MCF 10A (cell line): ENCODE data around the gene DCHS2. TPM values are rescaled to one million over a fixed set of nuclear protein-coding genes. Genes with fewer than 3 reads are reported as not detected.

Experiments used
- BruUV-seq: library from RNA; stranded (reverse); fragments of 400-500 nt; replicated peaks from 2 replicates; lab custom pipeline; 2021; lab: Mats Ljungman, UMichigan
- CTCF ChIA-PET: fragments of 300-600 bp; sonication (Branson Sonifier 250); formaldehyde crosslinking; extraction: SDS; loops from one replicate; lab custom pipeline; 2021; ENCODE audit warnings: antibody characterized with exemption, inconsistent platforms; lab: Yijun Ruan, JAX
- POLR2A ChIA-PET: fragments of 300-600, 350-650 bp; sonication (Branson Sonifier 250); formaldehyde crosslinking; extraction: SDS; loops from one replicate; lab custom pipeline; 2020; ENCODE audit warnings: antibody characterized with exemption, inconsistent platforms; lab: Yijun Ruan, JAX
- DNase-seq: peaks from one replicate; pipeline ENCODE4 v3.0.0-alpha.2; 2018; ENCODE audit not compliant: unreplicated experiment
- H3K27ac Mint-ChIP-seq: one replicate; pipeline ENCODE4 v1.8.0; 2022; ENCODE audit warnings: mild to moderate bottlenecking, low read depth, mixed read lengths; ENCODE audit not compliant: unreplicated experiment
- H3K27me3 Mint-ChIP-seq: one replicate; pipeline ENCODE4 v1.8.0; 2022; ENCODE audit warnings: mixed read lengths; ENCODE audit not compliant: insufficient read depth, unreplicated experiment
- H3K36me3 Mint-ChIP-seq: one replicate; pipeline ENCODE4 v1.8.0; 2022; ENCODE audit warnings: mild to moderate bottlenecking, moderate library complexity, mixed read lengths; ENCODE audit not compliant: insufficient read depth, unreplicated experiment
- H3K4me1 Mint-ChIP-seq: one replicate; pipeline ENCODE4 v1.8.0; 2022; ENCODE audit warnings: mixed read lengths; ENCODE audit not compliant: insufficient read depth, unreplicated experiment
- H3K4me3 Mint-ChIP-seq: one replicate; pipeline ENCODE4 v1.8.0; 2022; ENCODE audit warnings: mild to moderate bottlenecking, moderate library complexity, mixed read lengths; ENCODE audit not compliant: unreplicated experiment
- H3K9me3 Mint-ChIP-seq: one replicate; pipeline ENCODE4 v1.8.0; 2022; ENCODE audit warnings: mixed read lengths; ENCODE audit not compliant: unreplicated experiment
- CTCF ChIP-seq: fragments of 200-600 bp; IDR thresholded peaks from one replicate; pipeline ENCODE4 v1.8.0; 2022; ENCODE audit warnings: antibody characterized with exemption, mild to moderate bottlenecking; ENCODE audit not compliant: unreplicated experiment
- intact Hi-C: fragments of 100-400 bp; cut with micrococcal nuclease; formaldehyde crosslinking; loops from 2 replicates; pipeline ENCODE4 v1.14.1; 2022
- total RNA-seq: library from RNA; stranded (reverse); gene quantifications from 2 replicates; pipeline ENCODE4 v1.2.3, GENCODE V29; 2022

Gene DCHS2
- total RNA-seq, 1 experiment from 2014 or later: 0.02 TPM

- intact Hi-C loops: no loop called here
- Mint-ChIP-seq H3K4me3 (no peak overlapping the region), H3K27ac (no peak overlapping the region), H3K9me3 (no peaks in the 10 kb centered on the region), H3K27me3 (peaks cover 23% of the 10 kb centered on the region), H3K4me1 (no peaks in the 10 kb centered on the region), H3K36me3 (no peaks in the 10 kb centered on the region)
- no peak for TF ChIP-seq CTCF
- CTCF ChIA-PET: interaction anchor here (5.0 kb wide), 1 partner anchor 13 kb away, joined by 40 read pairs; no protein-coding TSS in a partner anchor
- POLR2A ChIA-PET: no interaction called here
- BruUV-seq: no TSS peak
- no peak for DNase-seq
Observed at GRCh38 chr4:154519214-154519613, 27.6 kb upstream of the DCHS2 start.

GRCh38 chr4:154517591-154517990 is 26.0 kb upstream of the DCHS2 start:
- intact Hi-C loops: no loop called here
- TF ChIP-seq CTCF: no peak
- Mint-ChIP-seq H3K27ac (no peak overlapping the region), H3K27me3 (peaks cover 23% of the 10 kb centered on the region), H3K4me1 (no peaks in the 10 kb centered on the region), H3K9me3 (no peaks in the 10 kb centered on the region), H3K36me3 (no peaks in the 10 kb centered on the region), H3K4me3 (no peak overlapping the region)
- POLR2A ChIA-PET: no interaction called here
- BruUV-seq: no TSS peak
- DNase-seq: no peak
- CTCF ChIA-PET: interaction anchor here (0.7 to 5.0 kb wide), 3 partner anchors 11 to 903 kb away, joined by 3 to 40 read pairs (median 3); no protein-coding TSS in a partner anchor

- no peak for TF ChIP-seq CTCF
- no peak overlapping the region for H3K4me3 Mint-ChIP-seq
- BruUV-seq: no TSS peak
- no peaks in the 10 kb centered on the region for H3K4me1 Mint-ChIP-seq
- H3K27ac Mint-ChIP-seq: no peak overlapping the region
- H3K27me3 Mint-ChIP-seq: peaks cover 23% of the 10 kb centered on the region
- intact Hi-C loops: no loop called here
- H3K36me3 Mint-ChIP-seq: no peaks in the 10 kb centered on the region
- ChIA-PET POLR2A (interaction anchor here (1.0 kb wide), 1 partner anchor 13 kb away, joined by 3 read pairs; no protein-coding TSS in a partner anchor), CTCF (interaction anchor here (0.6 to 5.0 kb wide), 3 partner anchors 10 to 1433 kb away, joined by 3 to 40 read pairs (median 3); no protein-coding TSS in a partner anchor)
- no peak for DNase-seq
- no peaks in the 10 kb centered on the region for H3K9me3 Mint-ChIP-seq
Observed at GRCh38 chr4:154516318-154517029, 24.9 kb upstream of the DCHS2 start.

- CTCF ChIA-PET: no interaction called here
- Mint-ChIP-seq H3K4me1 (no peaks in the 10 kb centered on the region), H3K27me3 (no peaks in the 10 kb centered on the region), H3K4me3 (no peak overlapping the region), H3K9me3 (no peaks in the 10 kb centered on the region), H3K27ac (no peak overlapping the region), H3K36me3 (no peaks in the 10 kb centered on the region)
- DNase-seq: no peak
- intact Hi-C loops: no loop called here
- no TSS peak for BruUV-seq
- no peak for TF ChIP-seq CTCF
- POLR2A ChIA-PET: no interaction called here
Observed at GRCh38 chr4:154511981-154512380, 20.4 kb upstream of the DCHS2 start.
